GM23338 (cell line): ENCODE measurements around the gene CAND1. TPM values are rescaled to one million over a fixed set of nuclear protein-coding genes. Genes with fewer than 3 reads are reported as not detected.

Experiments used
- ATAC-seq: fragments of 200-7000 bp; cut with Tn5 transposase; 3 replicates; pipeline ENCODE4 v1.9.1; 2020
- DNase-seq: peaks from one replicate; pipeline ENCODE4 v3.0.0-alpha.2; 2015; ENCODE audit warnings: low spot score
- H2AFZ ChIP-seq: fragments of 200-600 bp; sonication (generic); 2 replicates; pipeline ENCODE4 v1.8.0; 2016; ENCODE audit warnings: antibody characterized with exemption, mild to moderate bottlenecking, moderate library complexity
- H3F3A ChIP-seq: fragments of 200-600 bp; sonication (generic); replicated peaks from 2 replicates; pipeline ENCODE4 v1.8.0; 2017; ENCODE audit warnings: antibody characterized with exemption, mixed run types, low read depth
- H3K27ac ChIP-seq: fragments of 200-600 bp; sonication (generic); 2 replicates; pipeline ENCODE4 v1.6.1; 2016; ENCODE audit warnings: low read depth
- H3K27me3 ChIP-seq: fragments of 200-600 bp; sonication (generic); 2 replicates; pipeline ENCODE4 v1.8.0; 2016; ENCODE audit warnings: mild to moderate bottlenecking, mixed run types, moderate library complexity; ENCODE audit not compliant: insufficient read depth
- H3K36me3 ChIP-seq: fragments of 200-600 bp; sonication (generic); 2 replicates; pipeline ENCODE4 v1.8.0; 2016; ENCODE audit warnings: mild to moderate bottlenecking; ENCODE audit not compliant: insufficient read depth
- H3K4me1 ChIP-seq: fragments of 200-600 bp; sonication (generic); 2 replicates; pipeline ENCODE4 v1.8.0; 2016; ENCODE audit warnings: mild to moderate bottlenecking, moderate library complexity; ENCODE audit not compliant: insufficient read depth
- H3K4me2 ChIP-seq: fragments of 200-600 bp; sonication (generic); 2 replicates; pipeline ENCODE4 v1.7.1; 2017; ENCODE audit warnings: mixed run types
- H3K4me3 ChIP-seq: fragments of 200-600 bp; sonication (generic); 2 replicates; pipeline ENCODE4 v1.6.1; 2016; ENCODE audit warnings: mixed run types
- H3K79me2 ChIP-seq: fragments of 200-600 bp; sonication (generic); replicated peaks from 2 replicates; pipeline ENCODE4 v1.8.0; 2017; ENCODE audit warnings: mild to moderate bottlenecking; ENCODE audit not compliant: insufficient read depth
- H3K9me2 ChIP-seq: fragments of 200-600 bp; sonication (generic); 2 replicates; pipeline ENCODE4 v1.8.0; 2017; ENCODE audit not compliant: insufficient read depth
- H4K20me1 ChIP-seq: fragments of 200-600 bp; sonication (generic); replicated peaks from 2 replicates; pipeline ENCODE4 v1.8.0; 2017; ENCODE audit warnings: mild to moderate bottlenecking; ENCODE audit not compliant: insufficient read depth
- H3K27ac Mint-ChIP-seq: 2 replicates; pipeline ENCODE4 v1.8.0; 2020; ENCODE audit warnings: inconsistent platforms, mild to moderate bottlenecking, moderate library complexity, mixed read lengths
- H3K27me3 Mint-ChIP-seq: 3 replicates; pipeline ENCODE4 v1.8.0; 2022; ENCODE audit warnings: low read depth, mild to moderate bottlenecking, moderate library complexity, mixed read lengths, inconsistent platforms; ENCODE audit not compliant: insufficient read depth, poor library complexity
- H3K36me3 Mint-ChIP-seq: 3 replicates; pipeline ENCODE4 v1.8.0; 2021; ENCODE audit warnings: low read depth, mild to moderate bottlenecking, inconsistent platforms, moderate library complexity, mixed read lengths
- H3K4me1 Mint-ChIP-seq: 3 replicates; pipeline ENCODE4 v1.8.0; 2020; ENCODE audit warnings: mild to moderate bottlenecking, inconsistent platforms, mixed read lengths
- H3K4me3 Mint-ChIP-seq: 3 replicates; pipeline ENCODE4 v1.8.0; 2021; ENCODE audit warnings: moderate library complexity, mild to moderate bottlenecking, inconsistent platforms, mixed read lengths
- H3K9me3 Mint-ChIP-seq: 3 replicates; pipeline ENCODE4 v1.8.0; 2020; ENCODE audit warnings: moderate library complexity, mild to moderate bottlenecking, inconsistent platforms, mixed read lengths
- CREB1 ChIP-seq: fragments of 250-450 bp; sonication (Bioruptor Pico); IDR thresholded peaks from 2 replicates; pipeline ENCODE4 v1.5.0; 2020; ENCODE audit warnings: low read depth, mild to moderate bottlenecking, moderate library complexity
- EZH2 ChIP-seq: fragments of 200-600 bp; sonication (generic); IDR thresholded peaks from one replicate; pipeline ENCODE4 v1.8.0; 2017; ENCODE audit warnings: antibody characterized with exemption, mild to moderate bottlenecking, low read depth; ENCODE audit not compliant: unreplicated experiment
- EZH2phosphoT487 ChIP-seq: fragments of 200-600 bp; sonication (generic); IDR thresholded peaks from one replicate; pipeline ENCODE4 v1.8.1; 2018; ENCODE audit warnings: antibody characterized with exemption; ENCODE audit not compliant: unreplicated experiment
- JUNB ChIP-seq: IDR thresholded peaks from one replicate; pipeline ENCODE4 v1.6.1; 2016; ENCODE audit warnings: antibody characterized with exemption; ENCODE audit not compliant: unreplicated experiment
- NANOG ChIP-seq: IDR thresholded peaks from 2 replicates; pipeline ENCODE4 v1.6.1; 2016; ENCODE audit warnings: antibody characterized with exemption, borderline replicate concordance
- POLR2AphosphoS5 ChIP-seq: IDR thresholded peaks from 2 replicates; pipeline ENCODE4 v1.6.1; 2016; ENCODE audit warnings: antibody characterized with exemption, low read depth
- STAT1 ChIP-seq: IDR thresholded peaks from one replicate; pipeline ENCODE4 v1.6.1; 2016; ENCODE audit warnings: antibody characterized with exemption; ENCODE audit not compliant: unreplicated experiment
- ZNF114 ChIP-seq: fragments of 250-450 bp; sonication (Bioruptor Pico); IDR thresholded peaks from 2 replicates; pipeline ENCODE4 v1.5.0; 2020; ENCODE audit warnings: mild to moderate bottlenecking, moderate library complexity
- ZNF331 ChIP-seq: fragments of 250-450 bp; sonication (Bioruptor Pico); IDR thresholded peaks from 2 replicates; pipeline ENCODE4 v1.5.0; 2020; ENCODE audit warnings: low read depth, mild to moderate bottlenecking, moderate library complexity
- polyA plus RNA-seq: library from polyadenylated mRNA; unstranded; fragments of >200 nt; fragmentation: Nextera tagmentation; extraction: Ambion mirVana; gene quantifications from 2 replicates; pipeline ENCODE4 v1.2.1, GENCODE V29; 2016
- total RNA-seq: library from RNA; depleted of rRNA; stranded (reverse); fragments of >200 nt; shearing (Covaris generic); gene quantifications from 2 replicates; pipeline ENCODE4 v1.2.3, GENCODE V29; 2014
- TF ChIP-seq, protein P1 (sequence below): IDR thresholded peaks from 2 replicates; pipeline ENCODE4 v1.6.1; 2016; ENCODE audit warnings: antibody characterized with exemption
- TF ChIP-seq, protein P2 (sequence below), 2 experiments: fragments of 200-600 bp in 1 of 2; sonication (generic) in 1 of 2; conservative IDR thresholded peaks; 2 replicates each; pipeline versions ENCODE4 v1.5.1 to v1.6.1; 2016 to 2017; ENCODE audit warnings: antibody characterized with exemption in 2 of 2, low read depth in 2 of 2, mild to moderate bottlenecking in 2 of 2, moderate library complexity in 1 of 2
- TF ChIP-seq, protein P3 (sequence below): IDR thresholded peaks from one replicate; pipeline ENCODE4 v1.6.1; 2018; ENCODE audit warnings: antibody characterized with exemption; ENCODE audit not compliant: unreplicated experiment
- TF ChIP-seq, protein P4 (sequence below): fragments of 250-450 bp; sonication (Bioruptor Pico); IDR thresholded peaks from 2 replicates; pipeline ENCODE4 v1.5.0; 2020; ENCODE audit warnings: mild to moderate bottlenecking, moderate library complexity

The CAND1 gene
- total and polyA plus RNA-seq, 2 experiments from 2014 or later, result 71.4 to 151 TPM

DNA sequence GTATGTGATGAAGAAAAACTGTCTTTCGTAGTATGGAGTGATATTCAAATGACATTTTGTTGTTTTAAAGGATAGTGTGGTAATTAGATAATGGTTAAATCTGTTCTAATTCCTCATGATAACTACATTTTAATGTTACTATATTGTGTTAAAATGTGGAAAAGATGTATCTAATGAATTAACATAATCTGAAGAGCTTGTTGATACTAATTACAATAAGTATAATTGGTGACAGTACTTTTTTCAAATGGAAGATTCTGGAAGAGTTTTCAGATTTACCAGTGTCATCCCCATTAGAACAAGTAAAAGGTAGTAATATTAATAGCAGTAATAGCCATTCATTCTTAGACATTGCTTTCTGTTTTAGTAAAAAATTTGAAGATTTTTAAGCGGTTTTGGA lies 37.6 kb downstream of the CAND1 start:
- H3K27ac Mint-ChIP-seq, result no peak overlapping the region
- no peak overlapping the region for H2AFZ ChIP-seq

More for the DNA sequence above, 37.6 kb downstream of the CAND1 start:
- Histone ChIP-seq H4K20me1 (peaks cover 5% of the 10 kb centered on the region), H3F3A (no peaks in the 10 kb centered on the region), H3K4me1 (no peaks in the 10 kb centered on the region), H3K79me2 (0 out of 2 replicates have a peak, but pooled peaks cover 4% of the 10 kb centered on the region), H3K27me3 (no peaks in the 10 kb centered on the region), H3K4me3 (no peak overlapping the region), H3K9me2 (no peaks in the 10 kb centered on the region), H3K4me2 (no peak overlapping the region), H3K27ac (no peak overlapping the region), H3K36me3 (peaks cover 42% of the 10 kb centered on the region)
- no peaks in the 10 kb centered on the region for H3K4me1 Mint-ChIP-seq
- DNase-seq (no peak), ATAC-seq (no peak)
- no peaks in the 10 kb centered on the region for H3K27me3 Mint-ChIP-seq
- no peak overlapping the region for H3K4me3 Mint-ChIP-seq
- no peaks in the 10 kb centered on the region for H3K9me3 Mint-ChIP-seq
- TF ChIP-seq POLR2AphosphoS5, result no peak
- TF ChIP-seq, protein P1, sequence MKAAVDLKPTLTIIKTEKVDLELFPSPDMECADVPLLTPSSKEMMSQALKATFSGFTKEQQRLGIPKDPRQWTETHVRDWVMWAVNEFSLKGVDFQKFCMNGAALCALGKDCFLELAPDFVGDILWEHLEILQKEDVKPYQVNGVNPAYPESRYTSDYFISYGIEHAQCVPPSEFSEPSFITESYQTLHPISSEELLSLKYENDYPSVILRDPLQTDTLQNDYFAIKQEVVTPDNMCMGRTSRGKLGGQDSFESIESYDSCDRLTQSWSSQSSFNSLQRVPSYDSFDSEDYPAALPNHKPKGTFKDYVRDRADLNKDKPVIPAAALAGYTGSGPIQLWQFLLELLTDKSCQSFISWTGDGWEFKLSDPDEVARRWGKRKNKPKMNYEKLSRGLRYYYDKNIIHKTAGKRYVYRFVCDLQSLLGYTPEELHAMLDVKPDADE, result no peak
- no peak for TF ChIP-seq ZNF331
- TF ChIP-seq, protein P2, sequence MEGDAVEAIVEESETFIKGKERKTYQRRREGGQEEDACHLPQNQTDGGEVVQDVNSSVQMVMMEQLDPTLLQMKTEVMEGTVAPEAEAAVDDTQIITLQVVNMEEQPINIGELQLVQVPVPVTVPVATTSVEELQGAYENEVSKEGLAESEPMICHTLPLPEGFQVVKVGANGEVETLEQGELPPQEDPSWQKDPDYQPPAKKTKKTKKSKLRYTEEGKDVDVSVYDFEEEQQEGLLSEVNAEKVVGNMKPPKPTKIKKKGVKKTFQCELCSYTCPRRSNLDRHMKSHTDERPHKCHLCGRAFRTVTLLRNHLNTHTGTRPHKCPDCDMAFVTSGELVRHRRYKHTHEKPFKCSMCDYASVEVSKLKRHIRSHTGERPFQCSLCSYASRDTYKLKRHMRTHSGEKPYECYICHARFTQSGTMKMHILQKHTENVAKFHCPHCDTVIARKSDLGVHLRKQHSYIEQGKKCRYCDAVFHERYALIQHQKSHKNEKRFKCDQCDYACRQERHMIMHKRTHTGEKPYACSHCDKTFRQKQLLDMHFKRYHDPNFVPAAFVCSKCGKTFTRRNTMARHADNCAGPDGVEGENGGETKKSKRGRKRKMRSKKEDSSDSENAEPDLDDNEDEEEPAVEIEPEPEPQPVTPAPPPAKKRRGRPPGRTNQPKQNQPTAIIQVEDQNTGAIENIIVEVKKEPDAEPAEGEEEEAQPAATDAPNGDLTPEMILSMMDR (conservative IDR thresholded peaks at IDR 0.05; ENCODE audit: low read depth in 2 of 2), result no peak
- no peak for TF ChIP-seq EZH2
- no peak for TF ChIP-seq CREB1 (CRISPR knock-in tag)
- TF ChIP-seq STAT1, result no peak
- TF ChIP-seq NANOG, result no peak
- TF ChIP-seq EZH2phosphoT487, result no peak
- TF ChIP-seq, protein P3, sequence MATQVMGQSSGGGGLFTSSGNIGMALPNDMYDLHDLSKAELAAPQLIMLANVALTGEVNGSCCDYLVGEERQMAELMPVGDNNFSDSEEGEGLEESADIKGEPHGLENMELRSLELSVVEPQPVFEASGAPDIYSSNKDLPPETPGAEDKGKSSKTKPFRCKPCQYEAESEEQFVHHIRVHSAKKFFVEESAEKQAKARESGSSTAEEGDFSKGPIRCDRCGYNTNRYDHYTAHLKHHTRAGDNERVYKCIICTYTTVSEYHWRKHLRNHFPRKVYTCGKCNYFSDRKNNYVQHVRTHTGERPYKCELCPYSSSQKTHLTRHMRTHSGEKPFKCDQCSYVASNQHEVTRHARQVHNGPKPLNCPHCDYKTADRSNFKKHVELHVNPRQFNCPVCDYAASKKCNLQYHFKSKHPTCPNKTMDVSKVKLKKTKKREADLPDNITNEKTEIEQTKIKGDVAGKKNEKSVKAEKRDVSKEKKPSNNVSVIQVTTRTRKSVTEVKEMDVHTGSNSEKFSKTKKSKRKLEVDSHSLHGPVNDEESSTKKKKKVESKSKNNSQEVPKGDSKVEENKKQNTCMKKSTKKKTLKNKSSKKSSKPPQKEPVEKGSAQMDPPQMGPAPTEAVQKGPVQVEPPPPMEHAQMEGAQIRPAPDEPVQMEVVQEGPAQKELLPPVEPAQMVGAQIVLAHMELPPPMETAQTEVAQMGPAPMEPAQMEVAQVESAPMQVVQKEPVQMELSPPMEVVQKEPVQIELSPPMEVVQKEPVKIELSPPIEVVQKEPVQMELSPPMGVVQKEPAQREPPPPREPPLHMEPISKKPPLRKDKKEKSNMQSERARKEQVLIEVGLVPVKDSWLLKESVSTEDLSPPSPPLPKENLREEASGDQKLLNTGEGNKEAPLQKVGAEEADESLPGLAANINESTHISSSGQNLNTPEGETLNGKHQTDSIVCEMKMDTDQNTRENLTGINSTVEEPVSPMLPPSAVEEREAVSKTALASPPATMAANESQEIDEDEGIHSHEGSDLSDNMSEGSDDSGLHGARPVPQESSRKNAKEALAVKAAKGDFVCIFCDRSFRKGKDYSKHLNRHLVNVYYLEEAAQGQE, result no peak
- no peak for TF ChIP-seq ZNF114 (CRISPR knock-in tag)
- TF ChIP-seq, protein P4, sequence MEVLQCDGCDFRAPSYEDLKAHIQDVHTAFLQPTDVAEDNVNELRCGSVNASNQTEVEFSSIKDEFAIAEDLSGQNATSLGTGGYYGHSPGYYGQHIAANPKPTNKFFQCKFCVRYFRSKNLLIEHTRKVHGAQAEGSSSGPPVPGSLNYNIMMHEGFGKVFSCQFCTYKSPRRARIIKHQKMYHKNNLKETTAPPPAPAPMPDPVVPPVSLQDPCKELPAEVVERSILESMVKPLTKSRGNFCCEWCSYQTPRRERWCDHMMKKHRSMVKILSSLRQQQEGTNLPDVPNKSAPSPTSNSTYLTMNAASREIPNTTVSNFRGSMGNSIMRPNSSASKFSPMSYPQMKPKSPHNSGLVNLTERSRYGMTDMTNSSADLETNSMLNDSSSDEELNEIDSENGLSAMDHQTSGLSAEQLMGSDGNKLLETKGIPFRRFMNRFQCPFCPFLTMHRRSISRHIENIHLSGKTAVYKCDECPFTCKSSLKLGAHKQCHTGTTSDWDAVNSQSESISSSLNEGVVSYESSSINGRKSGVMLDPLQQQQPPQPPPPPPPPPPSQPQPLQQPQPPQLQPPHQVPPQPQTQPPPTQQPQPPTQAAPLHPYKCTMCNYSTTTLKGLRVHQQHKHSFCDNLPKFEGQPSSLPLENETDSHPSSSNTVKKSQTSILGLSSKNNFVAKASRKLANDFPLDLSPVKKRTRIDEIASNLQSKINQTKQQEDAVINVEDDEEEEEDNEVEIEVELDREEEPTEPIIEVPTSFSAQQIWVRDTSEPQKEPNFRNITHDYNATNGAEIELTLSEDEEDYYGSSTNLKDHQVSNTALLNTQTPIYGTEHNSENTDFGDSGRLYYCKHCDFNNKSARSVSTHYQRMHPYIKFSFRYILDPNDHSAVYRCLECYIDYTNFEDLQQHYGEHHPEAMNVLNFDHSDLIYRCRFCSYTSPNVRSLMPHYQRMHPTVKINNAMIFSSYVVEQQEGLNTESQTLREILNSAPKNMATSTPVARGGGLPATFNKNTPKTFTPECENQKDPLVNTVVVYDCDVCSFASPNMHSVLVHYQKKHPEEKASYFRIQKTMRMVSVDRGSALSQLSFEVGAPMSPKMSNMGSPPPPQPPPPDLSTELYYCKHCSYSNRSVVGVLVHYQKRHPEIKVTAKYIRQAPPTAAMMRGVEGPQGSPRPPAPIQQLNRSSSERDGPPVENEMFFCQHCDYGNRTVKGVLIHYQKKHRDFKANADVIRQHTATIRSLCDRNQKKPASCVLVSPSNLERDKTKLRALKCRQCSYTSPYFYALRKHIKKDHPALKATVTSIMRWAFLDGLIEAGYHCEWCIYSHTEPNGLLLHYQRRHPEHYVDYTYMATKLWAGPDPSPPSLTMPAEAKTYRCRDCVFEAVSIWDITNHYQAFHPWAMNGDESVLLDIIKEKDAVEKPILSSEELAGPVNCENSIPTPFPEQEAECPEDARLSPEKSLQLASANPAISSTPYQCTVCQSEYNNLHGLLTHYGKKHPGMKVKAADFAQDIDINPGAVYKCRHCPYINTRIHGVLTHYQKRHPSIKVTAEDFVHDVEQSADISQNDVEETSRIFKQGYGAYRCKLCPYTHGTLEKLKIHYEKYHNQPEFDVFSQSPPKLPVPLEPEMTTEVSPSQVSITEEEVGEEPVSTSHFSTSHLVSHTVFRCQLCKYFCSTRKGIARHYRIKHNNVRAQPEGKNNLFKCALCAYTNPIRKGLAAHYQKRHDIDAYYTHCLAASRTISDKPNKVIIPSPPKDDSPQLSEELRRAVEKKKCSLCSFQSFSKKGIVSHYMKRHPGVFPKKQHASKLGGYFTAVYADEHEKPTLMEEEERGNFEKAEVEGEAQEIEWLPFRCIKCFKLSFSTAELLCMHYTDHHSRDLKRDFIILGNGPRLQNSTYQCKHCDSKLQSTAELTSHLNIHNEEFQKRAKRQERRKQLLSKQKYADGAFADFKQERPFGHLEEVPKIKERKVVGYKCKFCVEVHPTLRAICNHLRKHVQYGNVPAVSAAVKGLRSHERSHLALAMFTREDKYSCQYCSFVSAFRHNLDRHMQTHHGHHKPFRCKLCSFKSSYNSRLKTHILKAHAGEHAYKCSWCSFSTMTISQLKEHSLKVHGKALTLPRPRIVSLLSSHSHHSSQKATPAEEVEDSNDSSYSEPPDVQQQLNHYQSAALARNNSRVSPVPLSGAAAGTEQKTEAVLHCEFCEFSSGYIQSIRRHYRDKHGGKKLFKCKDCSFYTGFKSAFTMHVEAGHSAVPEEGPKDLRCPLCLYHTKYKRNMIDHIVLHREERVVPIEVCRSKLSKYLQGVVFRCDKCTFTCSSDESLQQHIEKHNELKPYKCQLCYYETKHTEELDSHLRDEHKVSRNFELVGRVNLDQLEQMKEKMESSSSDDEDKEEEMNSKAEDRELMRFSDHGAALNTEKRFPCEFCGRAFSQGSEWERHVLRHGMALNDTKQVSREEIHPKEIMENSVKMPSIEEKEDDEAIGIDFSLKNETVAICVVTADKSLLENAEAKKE (CRISPR knock-in tag), result no peak
- no peak for TF ChIP-seq JUNB
- H3K36me3 Mint-ChIP-seq, result peaks cover 68% of the 10 kb centered on the region; the same call in 2 of the 3 replicates
